ENCODE measurements around the gene ADGRD1.

ADGRD1 gene

DNA sequence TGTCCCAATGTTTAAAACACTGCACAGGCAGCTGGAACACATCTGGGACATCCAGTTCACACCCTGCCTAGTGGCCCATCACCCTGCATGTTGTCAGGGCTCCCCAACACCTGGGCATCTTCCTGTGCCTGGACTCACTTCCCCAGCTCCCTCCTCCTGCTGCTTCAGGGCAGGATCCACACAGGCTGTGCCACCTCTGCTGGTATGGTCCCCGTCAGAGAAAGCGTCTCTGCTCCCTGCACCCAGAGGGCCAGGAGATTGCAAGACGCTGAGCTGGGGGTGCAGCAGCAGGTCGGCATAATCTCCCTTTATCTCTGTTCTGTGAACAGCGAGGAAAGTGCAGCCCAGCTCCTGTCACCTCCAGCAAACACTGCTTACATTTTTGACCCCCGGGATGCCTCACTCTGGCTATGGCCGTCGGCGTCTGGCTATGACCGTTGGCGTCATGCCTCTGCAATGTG is 124.3 kb downstream of the ADGRD1 start:
- intact Hi-C loops (cut with DNase I), result no loop called here
- peak in 2 of 10 donors; percentile 31 to 62 for DNase-seq

GRCh38 chr12:131082290-131083194 is 128.8 kb downstream of the ADGRD1 start:
- peak in 3 of 10 donors; percentile 33 to 59 (median 51) for DNase-seq
- intact Hi-C loops (cut with DNase I), result no loop called here

DNA sequence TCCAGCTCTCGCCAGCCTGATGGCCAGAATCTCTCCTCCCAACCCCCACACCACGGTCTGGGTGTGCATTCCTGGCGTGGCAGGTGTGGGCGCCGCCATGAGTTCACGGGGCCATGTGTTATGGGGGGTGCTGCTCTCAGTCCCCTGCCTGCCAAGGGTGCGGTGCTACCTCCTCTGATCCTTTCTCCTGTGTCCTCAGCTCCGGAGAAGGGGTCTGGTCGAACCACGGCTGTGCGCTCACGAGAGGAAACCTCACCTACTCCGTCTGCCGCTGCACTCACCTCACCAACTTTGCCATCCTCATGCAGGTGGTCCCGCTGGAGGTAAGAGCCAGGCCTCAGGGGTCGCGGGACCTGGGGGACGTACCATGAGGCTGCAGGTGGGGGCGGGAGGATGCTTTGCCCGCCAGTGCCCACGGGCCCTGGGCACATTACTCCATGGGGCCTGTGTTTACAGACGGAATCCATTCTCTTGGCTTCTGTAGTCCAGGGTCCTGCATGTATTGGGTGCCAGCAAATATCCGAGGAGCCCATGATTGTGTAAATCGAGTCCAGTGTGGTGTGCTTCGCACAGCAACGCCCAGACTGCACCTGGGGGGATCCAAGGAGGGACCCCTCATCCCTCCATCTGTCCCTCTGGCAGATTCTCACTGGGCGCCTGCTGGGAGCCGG is 130.8 kb downstream of the ADGRD1 start:
- DNase-seq, result peak in 5 of 10 donors; percentile 3 to 55 (median 14)
- intact Hi-C loops (cut with DNase I), result no loop called here

DNA sequence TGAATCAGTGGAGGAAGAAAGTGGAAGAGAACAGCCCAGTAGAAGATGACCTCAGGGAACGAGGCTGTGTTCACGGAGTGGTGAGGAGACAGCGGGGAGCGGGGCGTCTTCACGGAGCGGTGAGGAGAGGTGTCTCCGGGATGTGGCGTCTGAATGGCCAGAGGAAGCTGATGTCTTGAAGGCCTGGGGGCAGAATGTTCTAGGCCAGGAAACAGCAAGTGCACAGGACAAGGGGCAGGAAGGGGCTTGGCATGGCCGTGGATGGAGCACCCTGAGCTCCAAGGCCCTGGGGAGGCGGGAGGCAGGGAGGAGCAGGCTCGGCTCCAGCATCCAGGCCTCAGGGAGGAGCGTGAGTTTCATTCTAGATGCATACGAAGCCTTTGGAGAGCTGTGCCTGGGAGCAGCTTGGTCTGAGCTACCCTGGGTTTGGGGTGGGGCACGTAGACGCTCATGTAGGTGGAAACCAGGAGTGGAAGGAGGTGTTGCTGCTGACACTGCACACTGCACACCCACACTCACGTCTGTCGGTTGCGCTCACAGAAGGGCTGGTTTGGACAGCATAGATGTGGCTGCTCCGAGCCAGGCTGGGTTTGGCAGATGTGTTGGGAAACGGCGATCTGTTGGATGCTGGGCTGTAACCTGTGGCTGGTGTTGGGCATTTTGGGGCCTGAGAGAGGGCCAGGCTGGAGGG is 131.6 kb downstream of the ADGRD1 start:
- intact Hi-C loops (cut with DNase I), result no loop called here
- DNase-seq, result peak in 7 of 10 donors; percentile 17 to 91 (median 48)

GRCh38 chr12:131085816-131086591 is 132.3 kb downstream of the ADGRD1 start:
- DNase-seq, result peak in 6 of 10 donors; percentile 5 to 61 (median 22)

GRCh38 chr12:131087302-131087818 is 133.7 kb downstream of the ADGRD1 start:
- peak in 6 of 10 donors; percentile 5 to 69 (median 36) for DNase-seq
- intact Hi-C loops (cut with DNase I), result no loop called here

More at GRCh38 chr12:131085816-131086591, 132.3 kb downstream of the ADGRD1 start:
- intact Hi-C loops (cut with DNase I), result no loop called here

DNA sequence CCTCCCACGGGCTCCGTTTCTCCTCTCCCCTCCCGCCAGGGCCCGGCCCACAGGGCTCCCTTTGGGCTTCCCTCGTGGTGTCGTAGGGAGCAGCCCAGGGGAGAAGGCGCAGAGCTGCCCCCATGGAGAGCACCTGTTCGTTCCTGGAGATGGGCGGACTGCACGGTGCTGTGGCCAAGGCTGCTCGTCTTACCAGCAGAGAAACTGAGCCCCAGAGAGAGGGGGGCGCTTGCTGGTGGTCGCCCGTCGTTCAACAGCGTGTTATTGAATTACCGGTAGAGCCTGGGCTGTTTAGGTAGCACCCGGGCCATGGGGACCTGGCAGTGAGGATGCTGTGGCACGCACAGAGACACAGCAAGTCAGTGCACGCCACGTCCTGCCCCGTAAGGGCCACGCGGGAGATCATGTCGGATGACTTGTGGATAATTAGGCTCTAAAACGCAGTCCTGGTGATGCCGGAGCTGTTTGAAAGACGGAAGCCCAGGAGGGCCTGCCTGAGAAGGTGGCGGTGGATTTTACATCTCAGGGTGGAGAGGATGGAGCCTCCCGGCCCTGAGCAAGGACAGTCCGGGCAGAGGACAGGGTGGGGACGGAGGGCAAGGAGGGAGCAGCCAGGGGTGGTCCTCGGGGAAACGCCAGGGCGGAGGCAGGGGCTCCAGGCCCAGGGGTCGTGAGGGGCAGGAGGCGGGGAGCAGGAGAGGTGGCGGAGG is 134.4 kb downstream of the ADGRD1 start:
- peak in 6 of 10 donors; percentile 4 to 75 (median 34) for DNase-seq

GRCh38 chr12:131088701-131089530 is 135.2 kb downstream of the ADGRD1 start:
- DNase-seq, result peak in 5 of 10 donors; percentile 3 to 72 (median 52)
- intact Hi-C loops (cut with DNase I), result no loop called here

More for the DNA sequence above, 134.4 kb downstream of the ADGRD1 start:
- intact Hi-C loops (cut with DNase I), result no loop called here

DNA sequence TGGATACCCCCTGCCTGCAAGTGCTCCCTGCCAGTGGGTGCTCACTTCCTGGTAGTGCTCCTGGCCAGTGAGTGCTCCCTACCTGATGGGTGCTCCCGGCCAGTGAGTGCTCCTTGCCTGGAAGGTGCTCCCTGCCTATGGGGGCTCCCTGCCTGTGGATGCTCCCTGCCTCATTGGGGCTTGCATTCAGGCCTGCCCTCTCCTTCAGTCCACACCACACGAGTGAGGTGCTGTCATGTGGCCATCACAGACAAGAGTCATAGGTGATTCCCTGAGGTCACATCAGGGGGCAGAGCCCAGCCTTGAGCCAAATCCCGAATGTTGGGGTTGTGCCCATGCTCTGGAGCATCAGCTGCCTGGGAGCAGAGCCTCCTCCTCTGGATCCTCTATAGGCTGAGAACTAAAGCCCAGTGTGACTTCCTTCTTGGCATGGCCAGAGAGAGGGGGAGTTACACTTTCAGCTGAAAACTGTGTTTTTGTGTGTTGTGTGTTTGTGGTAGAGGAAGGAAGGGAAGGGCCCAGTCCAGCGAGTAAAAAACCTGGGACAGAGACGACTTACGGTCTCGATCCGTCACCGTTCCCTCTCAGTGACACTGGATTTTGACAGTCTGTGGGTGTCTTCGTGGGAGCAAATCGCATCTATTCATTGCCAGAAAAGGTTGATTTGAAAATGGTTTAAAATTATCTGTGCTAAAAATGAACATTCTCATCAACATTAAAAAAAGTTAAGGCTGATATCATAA is 136.0 kb downstream of the ADGRD1 start:
- peak in 5 of 10 donors; percentile 7 to 71 (median 55) for DNase-seq
- intact Hi-C loops (cut with DNase I), result no loop called here

DNA sequence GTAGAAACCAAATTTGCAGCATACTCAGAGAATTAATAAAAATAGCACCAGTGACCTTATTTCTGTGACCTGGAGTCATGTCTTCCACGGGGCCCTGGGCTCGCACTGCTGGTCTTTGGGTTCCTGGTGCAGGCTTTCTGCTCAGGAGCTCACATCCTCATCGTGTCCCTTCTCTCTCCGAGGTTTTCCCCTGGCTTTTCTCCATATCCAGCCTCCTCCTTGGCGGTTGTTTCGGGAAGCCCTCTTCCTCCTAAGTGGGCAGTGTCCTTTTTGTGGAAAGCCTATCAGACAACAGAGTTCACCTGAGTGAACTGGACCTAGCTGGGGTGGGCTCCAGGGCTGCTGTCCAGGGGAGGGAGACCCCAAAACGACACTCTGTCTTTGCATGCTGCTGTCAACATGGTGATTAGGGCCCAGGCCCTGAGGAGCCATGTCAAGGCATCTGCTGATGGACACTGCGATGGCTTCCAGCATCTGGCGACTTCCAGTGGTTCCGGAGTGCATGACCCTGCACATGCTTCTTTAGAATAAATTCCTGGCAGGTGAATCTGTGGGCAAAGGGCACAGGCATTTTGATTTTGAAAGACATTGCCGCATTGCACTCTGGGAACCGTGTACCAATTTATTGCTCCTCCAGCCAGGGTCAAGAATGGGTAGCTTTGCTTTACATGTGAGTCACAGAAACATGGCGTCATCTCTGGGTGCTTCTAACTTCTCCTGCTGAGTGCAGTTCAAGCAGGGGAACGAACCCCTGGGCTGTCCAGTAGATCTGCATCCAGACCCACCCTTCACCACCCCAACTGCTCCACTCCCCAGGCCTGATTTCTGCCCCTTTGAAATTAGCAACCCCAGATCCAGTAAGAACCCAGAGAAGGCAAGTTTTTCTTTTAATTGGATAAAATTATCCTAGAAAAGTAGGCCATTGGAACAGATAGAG is 136.8 kb downstream of the ADGRD1 start:
- DNase-seq, result peak in 7 of 10 donors; percentile 5 to 69 (median 22)
- intact Hi-C loops (cut with DNase I), result no loop called here

GRCh38 chr12:131091413-131091975 is 137.8 kb downstream of the ADGRD1 start:
- intact Hi-C loops (cut with DNase I), result no loop called here
- DNase-seq, result peak in 6 of 10 donors; percentile 10 to 65 (median 40)

- peak in 5 of 10 donors; percentile 6 to 73 (median 50) for DNase-seq
- intact Hi-C loops (cut with DNase I), result no loop called here
Measured at GRCh38 chr12:131091976-131092691, 138.4 kb downstream of the ADGRD1 start.

DNA sequence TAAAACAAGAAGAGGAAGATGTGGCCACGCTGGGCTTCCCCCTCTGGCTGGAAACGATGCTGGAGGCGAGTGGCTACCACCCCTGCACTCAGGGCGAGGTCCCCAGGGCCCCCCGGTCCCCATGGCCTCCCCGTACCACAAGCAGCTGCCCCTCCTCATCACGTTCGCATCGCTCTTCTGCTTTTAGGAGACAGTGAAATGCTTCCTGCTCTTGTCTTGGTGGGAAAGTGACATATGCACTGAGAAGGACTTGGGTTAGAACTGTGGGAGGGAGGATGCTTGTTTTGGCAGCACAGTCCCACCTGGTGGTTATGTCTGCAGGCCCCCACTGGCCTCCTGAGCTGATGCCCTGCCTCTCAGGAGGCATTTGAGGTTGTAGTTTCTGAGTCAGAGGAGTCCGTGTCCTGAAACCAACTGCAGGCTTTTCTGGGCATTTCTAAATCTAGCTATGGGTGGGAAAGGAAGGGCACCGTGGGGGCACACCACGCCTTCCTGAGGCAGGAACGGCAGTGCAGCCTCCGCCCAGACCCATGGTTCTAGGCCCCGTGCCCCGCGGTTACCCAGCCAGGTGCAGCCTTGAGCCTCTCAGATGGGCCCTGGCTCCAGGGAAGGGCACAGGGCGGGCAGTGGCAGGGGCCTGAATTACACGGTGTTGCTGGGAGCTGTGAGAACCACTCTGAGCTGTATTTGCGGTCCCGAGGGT is 139.3 kb downstream of the ADGRD1 start:
- intact Hi-C loops (cut with DNase I), result no loop called here
- DNase-seq, result peak in 5 of 10 donors; percentile 6 to 76 (median 49)

GRCh38 chr12:131093604-131093955 is 139.9 kb downstream of the ADGRD1 start:
- peak in 1 of 10 donors; percentile 38 for DNase-seq
- intact Hi-C loops (cut with DNase I), result no loop called here

All from posterior cingulate gyrus (tissue), 11 donors.